ENCODE measurements around the gene ARL17B.
"Not testable (repeated sequence)": the region's sequence is repeated elsewhere in the genome, so short reads cannot be mapped to it uniquely, and the experiment has no call there.

ARL17B gene

GRCh38 chr17:46361755-46362154 is at the start of gene ARL17B:
Gene ARL17B, minus strand, starts transcription at chr17:46361766. Its CDS starts 3,369 bp downstream, at chr17:46358397.
- DNase-seq (ENCODE audit: low read depth), result not testable (repeated sequence)
- peak within 1 kb of the TSS; percentile 23 for H3K4me3 ChIP-seq (ENCODE audit: low read depth, low read length)

- not testable (repeated sequence) for H3K4me3 ChIP-seq (ENCODE audit: low read depth, low read length); DNase-seq (ENCODE audit: low read depth)
These were observed 48.3 kb upstream of the ARL17B start for GRCh38 chr17:46409864-46410263.

GRCh38 chr17:46407155-46407554 is 45.6 kb upstream of the ARL17B start:
- not testable (repeated sequence) for DNase-seq (ENCODE audit: low read depth); H3K4me3 ChIP-seq (ENCODE audit: low read depth, low read length)

GRCh38 chr17:46401033-46401787 is 39.6 kb upstream of the ARL17B start:
- not testable (repeated sequence) for DNase-seq (ENCODE audit: low read depth); H3K4me3 ChIP-seq (ENCODE audit: low read depth, low read length)

GRCh38 chr17:46400543-46400942 is 39.0 kb upstream of the ARL17B start:
- DNase-seq (ENCODE audit: low read depth); H3K4me3 ChIP-seq (ENCODE audit: low read depth, low read length): not testable (repeated sequence)

- not testable (repeated sequence) for DNase-seq (ENCODE audit: low read depth); H3K4me3 ChIP-seq (ENCODE audit: low read depth, low read length)
These were observed 38.4 kb upstream of the ARL17B start for GRCh38 chr17:46399993-46400392.

- not testable (repeated sequence) for DNase-seq (ENCODE audit: low read depth); H3K4me3 ChIP-seq (ENCODE audit: low read depth, low read length)
These were observed 34.7 kb upstream of the ARL17B start for GRCh38 chr17:46396292-46396691.

- DNase-seq (ENCODE audit: low read depth); H3K4me3 ChIP-seq (ENCODE audit: low read depth, low read length): not testable (repeated sequence)
These were observed 32.1 kb upstream of the ARL17B start for GRCh38 chr17:46393702-46394101.

- not testable (repeated sequence) for DNase-seq (ENCODE audit: low read depth); H3K4me3 ChIP-seq (ENCODE audit: low read depth, low read length)
These were observed 23.9 kb upstream of the ARL17B start for GRCh38 chr17:46385491-46385890.

- not testable (repeated sequence) for DNase-seq (ENCODE audit: low read depth); H3K4me3 ChIP-seq (ENCODE audit: low read depth, low read length)
These were observed 21.6 kb upstream of the ARL17B start for GRCh38 chr17:46383118-46383517.

GRCh38 chr17:46373418-46373817 is 11.9 kb upstream of the ARL17B start:
- not testable (repeated sequence) for DNase-seq (ENCODE audit: low read depth); H3K4me3 ChIP-seq (ENCODE audit: low read depth, low read length)

GRCh38 chr17:46372236-46373229 is 11.0 kb upstream of the ARL17B start:
- not testable (repeated sequence) for H3K4me3 ChIP-seq (ENCODE audit: low read depth, low read length); DNase-seq (ENCODE audit: low read depth)

GRCh38 chr17:46367520-46367919 is 6.0 kb upstream of the ARL17B start:
- not testable (repeated sequence) for DNase-seq (ENCODE audit: low read depth); H3K4me3 ChIP-seq (ENCODE audit: low read depth, low read length)

GRCh38 chr17:46361145-46361735 is 326 bp downstream of the ARL17B start:
- peak overlapping the region; percentile 23 for H3K4me3 ChIP-seq (ENCODE audit: low read depth, low read length)

GRCh38 chr17:46353856-46354255 is 7.7 kb downstream of the ARL17B start:
- not testable (repeated sequence) for DNase-seq (ENCODE audit: low read depth); H3K4me3 ChIP-seq (ENCODE audit: low read depth, low read length)

More at GRCh38 chr17:46361145-46361735, 326 bp downstream of the ARL17B start:
- not testable (repeated sequence) for DNase-seq (ENCODE audit: low read depth)

- not testable (repeated sequence) for H3K4me3 ChIP-seq (ENCODE audit: low read depth, low read length); DNase-seq (ENCODE audit: low read depth)
These were observed 12.5 kb downstream of the ARL17B start for GRCh38 chr17:46349060-46349459.

GRCh38 chr17:46348345-46348744 is 13.2 kb downstream of the ARL17B start:
- H3K4me3 ChIP-seq (ENCODE audit: low read depth, low read length); DNase-seq (ENCODE audit: low read depth): not testable (repeated sequence)

GRCh38 chr17:46342131-46342530 is 19.4 kb downstream of the ARL17B start:
- DNase-seq (ENCODE audit: low read depth); H3K4me3 ChIP-seq (ENCODE audit: low read depth, low read length): not testable (repeated sequence)

- not testable (repeated sequence) for DNase-seq (ENCODE audit: low read depth); H3K4me3 ChIP-seq (ENCODE audit: low read depth, low read length)
These were observed 20.3 kb downstream of the ARL17B start for GRCh38 chr17:46341220-46341619.
